ENCODE results near the gene TBX10. TPM values are rescaled to one million over a fixed set of nuclear protein-coding genes. Genes with fewer than 3 reads are reported as not detected.
"Not testable (repeated sequence)": the region's sequence is repeated elsewhere in the genome, so short reads cannot be mapped to it uniquely, and the experiment has no call there.

The TBX10 gene
- polyA plus RNA-seq, 1 donor from 2014 or later: not detected

DNA sequence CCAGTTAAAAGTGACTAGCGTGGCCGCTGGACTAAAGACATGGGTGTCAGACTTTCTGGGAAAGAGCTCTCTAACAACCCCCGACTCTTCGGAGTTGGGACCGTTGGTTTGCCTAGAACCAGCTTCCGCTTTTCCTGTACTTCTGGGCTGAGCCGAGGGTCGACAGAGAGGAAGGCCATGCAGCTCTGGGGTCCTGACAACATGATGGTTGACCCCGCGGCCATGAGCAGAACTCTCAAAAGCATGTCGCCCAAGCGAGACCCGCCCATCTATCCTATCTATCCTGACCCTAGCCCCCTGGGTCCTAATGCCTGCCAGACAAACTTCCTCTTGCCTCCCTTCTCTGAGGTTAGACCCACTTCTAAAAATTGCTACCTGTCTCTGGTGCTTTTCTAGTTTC is 18.9 kb downstream of the TBX10 start:
- not testable (repeated sequence) for H2AFZ ChIP-seq (ENCODE audit: low read depth, low read length); H3K36me3 ChIP-seq (ENCODE audit: insufficient read depth, low read length); H3K9me2 ChIP-seq (ENCODE audit: insufficient read depth, low read length); H4K20me1 ChIP-seq (ENCODE audit: insufficient read depth); H3K9me3 ChIP-seq (ENCODE audit: low read length); H3K4me2 ChIP-seq (ENCODE audit: low read length); H3K79me2 ChIP-seq (replicated peaks; ENCODE audit: insufficient read depth, low read length); H3F3A ChIP-seq (ENCODE audit: insufficient read depth, low read length, poor library complexity, severe bottlenecking); H3K27me3 ChIP-seq (ENCODE audit: insufficient read depth, low read depth, low read length); H3K27ac ChIP-seq (ENCODE audit: low read length)
- H3K9ac ChIP-seq (ENCODE audit: low read length): peak overlapping the region; percentile 3
- peak overlapping the region; percentile 66 for H3K4me3 ChIP-seq (ENCODE audit: low read length)

DNA sequence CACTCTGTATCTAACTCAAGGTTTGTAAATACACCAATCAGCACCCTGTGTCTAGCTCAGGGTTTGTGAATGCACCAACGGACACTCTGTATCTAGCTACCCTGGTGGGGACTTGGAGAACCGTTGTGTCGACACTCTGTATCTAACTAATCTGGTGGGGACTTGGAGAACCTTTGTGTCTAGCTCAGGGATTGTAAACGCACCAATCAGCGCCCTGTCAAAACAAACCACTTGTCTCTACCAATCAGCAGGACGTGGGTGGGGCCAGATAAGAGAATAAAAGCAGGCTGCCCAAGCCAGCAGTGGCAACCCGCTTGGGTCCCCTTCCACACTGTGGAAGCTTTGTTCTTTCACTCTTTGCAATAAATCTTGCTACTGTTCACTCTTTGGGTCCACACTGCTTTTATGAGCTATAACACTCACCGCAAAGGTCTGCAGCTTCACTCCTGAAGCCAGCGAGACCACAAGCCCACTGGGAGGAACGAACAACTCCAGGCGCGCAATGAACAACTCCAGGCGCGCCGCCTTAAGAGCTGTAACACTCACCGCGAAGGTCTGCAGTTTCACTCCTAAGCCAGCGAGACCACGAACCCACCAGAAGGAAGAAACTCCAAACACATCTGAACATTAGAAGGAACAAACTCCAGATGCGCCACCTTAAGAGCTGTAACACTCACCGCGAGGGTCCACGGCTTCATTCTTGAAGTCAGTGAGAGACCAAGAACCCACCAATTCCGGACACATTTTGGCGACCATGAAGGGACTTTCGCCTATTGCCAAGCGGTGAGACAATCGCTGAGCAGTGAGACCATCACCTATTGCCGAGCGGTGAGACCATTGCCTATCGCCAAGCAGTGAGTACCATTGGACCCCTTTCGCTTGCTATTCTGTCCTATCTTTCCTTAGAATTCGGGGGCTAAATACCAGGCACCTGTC is 19.6 kb downstream of the TBX10 start:
- H3K27me3 ChIP-seq (ENCODE audit: insufficient read depth, low read depth, low read length); H3K9me3 ChIP-seq (ENCODE audit: low read length); H3K79me2 ChIP-seq (replicated peaks; ENCODE audit: insufficient read depth, low read length); H3F3A ChIP-seq (ENCODE audit: insufficient read depth, low read length, poor library complexity, severe bottlenecking); H3K9me2 ChIP-seq (ENCODE audit: insufficient read depth, low read length); H3K27ac ChIP-seq (ENCODE audit: low read length); H3K36me3 ChIP-seq (ENCODE audit: insufficient read depth, low read length); H3K4me2 ChIP-seq (ENCODE audit: low read length); H2AFZ ChIP-seq (ENCODE audit: low read depth, low read length); H4K20me1 ChIP-seq (ENCODE audit: insufficient read depth): not testable (repeated sequence)
- H3K9ac ChIP-seq (ENCODE audit: low read length): peak overlapping the region; percentile 3
- peak overlapping the region; percentile 66 for H3K4me3 ChIP-seq (ENCODE audit: low read length)

DNA sequence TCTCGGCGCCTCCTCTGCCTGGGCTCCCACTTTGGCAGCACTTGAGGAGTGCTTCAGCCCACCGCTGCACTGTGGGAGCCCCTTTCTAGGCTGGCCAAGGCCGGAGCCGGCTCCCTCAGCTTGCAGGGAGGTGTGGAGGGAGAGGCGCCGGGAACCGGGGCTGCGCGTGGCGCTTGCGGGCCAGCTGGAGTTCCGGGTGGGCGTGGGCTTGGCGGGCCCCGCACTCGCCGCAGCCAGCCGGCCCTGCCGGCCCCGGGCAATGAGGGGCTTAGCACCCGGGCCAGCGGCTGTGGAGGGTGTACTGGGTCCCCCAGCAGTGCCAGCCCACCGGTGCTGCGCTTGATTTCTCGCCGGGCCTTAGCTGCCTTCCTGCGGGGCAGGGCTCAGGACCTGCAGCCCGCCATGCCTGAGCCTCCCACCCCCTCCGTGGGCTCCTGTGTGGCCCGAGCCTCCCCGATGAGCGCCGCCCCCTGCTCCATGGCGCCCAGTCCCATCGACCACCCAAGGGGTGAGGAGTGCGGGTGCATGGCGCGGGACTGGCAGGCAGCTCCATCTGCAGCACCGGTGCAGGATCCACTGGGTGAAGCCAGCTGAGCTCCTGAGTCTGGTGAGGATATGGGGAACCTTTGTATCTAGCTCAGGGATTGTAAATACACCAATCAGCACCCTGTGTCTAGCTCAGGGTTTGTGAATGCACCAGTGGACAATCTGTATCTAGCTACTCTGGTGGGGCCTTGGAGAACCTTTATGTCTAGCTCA is 20.5 kb downstream of the TBX10 start:
- H3K36me3 ChIP-seq (ENCODE audit: insufficient read depth, low read length); H3K9me3 ChIP-seq (ENCODE audit: low read length); H3K9me2 ChIP-seq (ENCODE audit: insufficient read depth, low read length); H3K79me2 ChIP-seq (replicated peaks; ENCODE audit: insufficient read depth, low read length); H3K27ac ChIP-seq (ENCODE audit: low read length); H3K4me2 ChIP-seq (ENCODE audit: low read length); H4K20me1 ChIP-seq (ENCODE audit: insufficient read depth); H3K9ac ChIP-seq (ENCODE audit: low read length); H3K27me3 ChIP-seq (ENCODE audit: insufficient read depth, low read depth, low read length); H3K4me3 ChIP-seq (ENCODE audit: low read length); H2AFZ ChIP-seq (ENCODE audit: low read depth, low read length); H3F3A ChIP-seq (ENCODE audit: insufficient read depth, low read length, poor library complexity, severe bottlenecking): not testable (repeated sequence)

DNA sequence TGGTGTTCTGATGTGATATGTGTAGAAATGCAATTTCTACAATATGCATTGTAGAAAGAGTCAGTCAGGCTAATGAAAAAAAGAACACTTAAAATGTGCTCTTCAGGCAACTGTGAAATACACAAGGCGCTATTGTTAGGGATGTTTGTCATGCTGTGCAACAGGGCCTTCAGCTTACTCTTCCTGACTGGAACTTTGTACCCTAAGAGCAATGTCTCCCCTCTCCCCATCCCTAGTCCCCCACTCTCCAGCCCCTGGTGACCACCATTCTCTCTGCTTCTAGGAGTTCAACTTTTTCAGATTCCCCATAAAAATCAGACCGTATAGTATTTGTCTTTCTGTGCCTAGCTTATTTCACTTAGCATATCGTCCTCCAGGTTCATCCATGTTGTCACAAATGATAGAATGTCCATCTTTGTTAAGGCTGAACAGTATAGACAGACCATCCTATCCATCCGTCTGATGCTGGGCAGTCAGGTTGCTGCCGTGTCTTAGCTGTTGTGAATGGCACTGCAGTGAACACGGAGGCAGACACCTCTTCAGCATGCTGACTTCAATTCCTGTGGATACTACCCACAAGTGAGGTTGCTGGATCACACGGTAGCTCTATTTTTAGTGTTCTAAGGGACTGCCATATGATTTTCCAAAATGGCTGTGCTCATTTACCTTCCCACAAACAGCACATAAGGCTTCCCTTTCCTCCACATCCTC is 22.2 kb downstream of the TBX10 start:
- Histone ChIP-seq H3K27me3 (ENCODE audit: insufficient read depth, low read depth, low read length) (no peaks in the 10 kb centered on the region), H3K4me2 (ENCODE audit: low read length) (no peak overlapping the region), H2AFZ (ENCODE audit: low read depth, low read length) (no peak overlapping the region), H3K4me3 (ENCODE audit: low read length) (no peak overlapping the region), H3K9me2 (ENCODE audit: insufficient read depth, low read length) (no peaks in the 10 kb centered on the region), H3K9me3 (ENCODE audit: low read length) (no peaks in the 10 kb centered on the region), H4K20me1 (ENCODE audit: insufficient read depth) (no peaks in the 10 kb centered on the region), H3K27ac (ENCODE audit: low read length) (no peak overlapping the region), H3K79me2 (replicated peaks; ENCODE audit: insufficient read depth, low read length) (no peaks in the 10 kb centered on the region), H3K36me3 (ENCODE audit: insufficient read depth, low read length) (no peaks in the 10 kb centered on the region), H3F3A (ENCODE audit: insufficient read depth, low read length, poor library complexity, severe bottlenecking) (no peaks in the 10 kb centered on the region), H3K9ac (ENCODE audit: low read length) (no peak overlapping the region)
- TF ChIP-seq, protein P1, sequence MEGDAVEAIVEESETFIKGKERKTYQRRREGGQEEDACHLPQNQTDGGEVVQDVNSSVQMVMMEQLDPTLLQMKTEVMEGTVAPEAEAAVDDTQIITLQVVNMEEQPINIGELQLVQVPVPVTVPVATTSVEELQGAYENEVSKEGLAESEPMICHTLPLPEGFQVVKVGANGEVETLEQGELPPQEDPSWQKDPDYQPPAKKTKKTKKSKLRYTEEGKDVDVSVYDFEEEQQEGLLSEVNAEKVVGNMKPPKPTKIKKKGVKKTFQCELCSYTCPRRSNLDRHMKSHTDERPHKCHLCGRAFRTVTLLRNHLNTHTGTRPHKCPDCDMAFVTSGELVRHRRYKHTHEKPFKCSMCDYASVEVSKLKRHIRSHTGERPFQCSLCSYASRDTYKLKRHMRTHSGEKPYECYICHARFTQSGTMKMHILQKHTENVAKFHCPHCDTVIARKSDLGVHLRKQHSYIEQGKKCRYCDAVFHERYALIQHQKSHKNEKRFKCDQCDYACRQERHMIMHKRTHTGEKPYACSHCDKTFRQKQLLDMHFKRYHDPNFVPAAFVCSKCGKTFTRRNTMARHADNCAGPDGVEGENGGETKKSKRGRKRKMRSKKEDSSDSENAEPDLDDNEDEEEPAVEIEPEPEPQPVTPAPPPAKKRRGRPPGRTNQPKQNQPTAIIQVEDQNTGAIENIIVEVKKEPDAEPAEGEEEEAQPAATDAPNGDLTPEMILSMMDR (IDR thresholded peaks at IDR 0.05; ENCODE audit: poor library complexity, severe bottlenecking): no peak
- TF ChIP-seq SMC3 (conservative IDR thresholded peaks at IDR 0.05; ENCODE audit: poor library complexity) (no peak), EZH2 (IDR thresholded peaks at IDR 0.05; ENCODE audit: borderline replicate concordance, insufficient read depth, low read length, poor library complexity, severe bottlenecking) (no peak), POLR2AphosphoS5 (IDR thresholded peaks at IDR 0.05) (no peak), EP300 (conservative IDR thresholded peaks at IDR 0.05; ENCODE audit: poor library complexity, severe bottlenecking) (no peak), TAF1 (IDR thresholded peaks at IDR 0.05; ENCODE audit: low read depth) (no peak), MXI1 (conservative IDR thresholded peaks at IDR 0.05; ENCODE audit: poor library complexity, severe bottlenecking) (no peak), RAD21 (conservative IDR thresholded peaks at IDR 0.05) (no peak)
- TF ChIP-seq, protein P2, sequence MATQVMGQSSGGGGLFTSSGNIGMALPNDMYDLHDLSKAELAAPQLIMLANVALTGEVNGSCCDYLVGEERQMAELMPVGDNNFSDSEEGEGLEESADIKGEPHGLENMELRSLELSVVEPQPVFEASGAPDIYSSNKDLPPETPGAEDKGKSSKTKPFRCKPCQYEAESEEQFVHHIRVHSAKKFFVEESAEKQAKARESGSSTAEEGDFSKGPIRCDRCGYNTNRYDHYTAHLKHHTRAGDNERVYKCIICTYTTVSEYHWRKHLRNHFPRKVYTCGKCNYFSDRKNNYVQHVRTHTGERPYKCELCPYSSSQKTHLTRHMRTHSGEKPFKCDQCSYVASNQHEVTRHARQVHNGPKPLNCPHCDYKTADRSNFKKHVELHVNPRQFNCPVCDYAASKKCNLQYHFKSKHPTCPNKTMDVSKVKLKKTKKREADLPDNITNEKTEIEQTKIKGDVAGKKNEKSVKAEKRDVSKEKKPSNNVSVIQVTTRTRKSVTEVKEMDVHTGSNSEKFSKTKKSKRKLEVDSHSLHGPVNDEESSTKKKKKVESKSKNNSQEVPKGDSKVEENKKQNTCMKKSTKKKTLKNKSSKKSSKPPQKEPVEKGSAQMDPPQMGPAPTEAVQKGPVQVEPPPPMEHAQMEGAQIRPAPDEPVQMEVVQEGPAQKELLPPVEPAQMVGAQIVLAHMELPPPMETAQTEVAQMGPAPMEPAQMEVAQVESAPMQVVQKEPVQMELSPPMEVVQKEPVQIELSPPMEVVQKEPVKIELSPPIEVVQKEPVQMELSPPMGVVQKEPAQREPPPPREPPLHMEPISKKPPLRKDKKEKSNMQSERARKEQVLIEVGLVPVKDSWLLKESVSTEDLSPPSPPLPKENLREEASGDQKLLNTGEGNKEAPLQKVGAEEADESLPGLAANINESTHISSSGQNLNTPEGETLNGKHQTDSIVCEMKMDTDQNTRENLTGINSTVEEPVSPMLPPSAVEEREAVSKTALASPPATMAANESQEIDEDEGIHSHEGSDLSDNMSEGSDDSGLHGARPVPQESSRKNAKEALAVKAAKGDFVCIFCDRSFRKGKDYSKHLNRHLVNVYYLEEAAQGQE (IDR thresholded peaks at IDR 0.05; ENCODE audit: borderline replicate concordance): no peak

All from neural cell (in vitro differentiated cells).